ENCODE measurements around the gene RELL2.
"Not testable (repeated sequence)": the region's sequence is repeated elsewhere in the genome, so short reads cannot be mapped to it uniquely, and the experiment has no call there.

The RELL2 gene

DNA sequence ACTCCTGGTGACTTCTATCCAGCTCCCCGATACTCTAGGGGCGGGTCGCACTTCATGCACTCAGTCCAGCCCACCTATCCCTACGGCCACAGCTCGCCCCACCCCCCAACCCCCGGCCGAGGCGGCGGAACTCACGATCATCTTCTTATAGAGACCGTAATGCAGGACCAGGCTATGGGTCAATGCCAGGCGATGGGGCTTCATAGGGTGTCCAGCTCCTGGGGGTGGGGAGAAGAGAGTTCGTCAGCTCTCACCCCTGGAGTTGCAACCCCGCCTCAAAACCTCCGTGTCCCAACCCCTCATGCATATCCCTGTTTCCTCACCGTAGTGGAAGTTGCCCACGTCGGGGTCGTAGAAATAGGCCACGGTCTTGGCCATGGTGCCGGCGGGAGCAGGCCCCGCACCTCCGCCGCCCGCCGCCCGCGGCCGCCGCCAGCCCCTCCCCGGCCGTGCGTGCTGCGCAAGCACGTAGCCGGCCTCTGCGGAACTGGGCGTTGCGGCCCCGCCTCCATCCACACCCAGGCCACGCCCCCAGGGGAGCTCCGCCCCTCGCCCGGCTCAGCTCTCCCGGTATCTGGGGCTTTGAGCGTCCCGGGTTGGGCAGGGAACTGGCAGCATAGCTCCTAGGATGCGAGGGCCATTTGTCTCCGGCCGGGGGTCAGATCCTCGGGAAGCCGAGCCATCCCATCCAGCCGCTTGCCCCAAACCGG is at the start of gene RELL2, which contains the start of gene HDAC3:
RELL2 (plus strand) TSS at position 585 of the 710 bp plus-strand sequence. CDS start 1,229 bp downstream, outside the sequence.
HDAC3 (minus strand) TSS at position 437 of the 710 bp plus-strand sequence; CDS start at position 378, 59 bp downstream.
- DNase-seq = peak; percentile 91 to 99 (median 96)
- intact Hi-C loops (cut with DNase I) = loop anchor here (2.0 kb wide), 1 partner anchor 18 kb away; the partner anchor contains the start of gene DIAPH1

GRCh38 chr5:141590127-141590526 is 46.7 kb upstream of the RELL2 start:
- DNase-seq = no peak
- intact Hi-C loops (cut with DNase I) = no loop called here

GRCh38 chr5:141596867-141597266 is 39.9 kb upstream of the RELL2 start:
- DNase-seq = no peak
- intact Hi-C loops (cut with DNase I) = no loop called here

DNA sequence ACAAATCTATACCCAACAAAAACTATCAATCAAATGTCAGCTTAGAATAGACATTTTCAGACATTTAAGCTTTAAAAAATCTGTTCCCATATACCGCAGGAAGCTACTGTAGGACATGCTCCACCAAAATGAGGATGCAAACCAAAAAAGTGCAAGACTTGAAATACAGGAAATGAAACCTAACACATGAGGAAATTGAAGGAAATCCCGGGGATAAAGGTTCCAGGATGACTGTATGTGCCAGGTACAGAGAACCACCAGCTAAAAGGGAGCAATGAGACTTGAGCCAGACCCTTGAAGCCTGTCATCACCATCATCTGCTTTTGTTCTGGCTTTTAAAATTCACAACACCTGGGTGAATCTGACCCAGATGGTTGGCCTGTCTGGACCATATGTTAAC is 39.4 kb upstream of the RELL2 start:
- intact Hi-C loops (cut with DNase I) = no loop called here

DNA sequence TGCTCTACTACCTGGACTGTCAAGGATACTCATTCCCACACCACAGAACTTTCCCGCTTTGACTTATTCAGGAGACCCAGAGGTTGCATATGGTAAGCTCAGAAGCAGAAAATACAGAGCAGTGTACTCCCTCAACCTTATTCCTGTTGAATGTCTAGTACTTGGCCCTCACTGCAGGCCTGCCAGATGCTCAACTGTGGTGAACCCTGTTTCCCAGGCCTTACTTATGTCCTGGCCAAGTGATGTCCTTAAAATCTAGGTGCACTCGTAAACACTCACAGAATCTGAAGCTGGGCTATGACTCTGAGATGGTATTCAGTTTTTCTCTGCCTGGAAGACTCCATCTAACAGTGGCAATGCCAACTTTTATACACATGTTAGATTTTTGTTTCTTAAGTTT is 39.0 kb upstream of the RELL2 start:
- no peak for DNase-seq
- intact Hi-C loops (cut with DNase I) = no loop called here

More for the DNA sequence above, 39.4 kb upstream of the RELL2 start:
- no peak for DNase-seq

DNA sequence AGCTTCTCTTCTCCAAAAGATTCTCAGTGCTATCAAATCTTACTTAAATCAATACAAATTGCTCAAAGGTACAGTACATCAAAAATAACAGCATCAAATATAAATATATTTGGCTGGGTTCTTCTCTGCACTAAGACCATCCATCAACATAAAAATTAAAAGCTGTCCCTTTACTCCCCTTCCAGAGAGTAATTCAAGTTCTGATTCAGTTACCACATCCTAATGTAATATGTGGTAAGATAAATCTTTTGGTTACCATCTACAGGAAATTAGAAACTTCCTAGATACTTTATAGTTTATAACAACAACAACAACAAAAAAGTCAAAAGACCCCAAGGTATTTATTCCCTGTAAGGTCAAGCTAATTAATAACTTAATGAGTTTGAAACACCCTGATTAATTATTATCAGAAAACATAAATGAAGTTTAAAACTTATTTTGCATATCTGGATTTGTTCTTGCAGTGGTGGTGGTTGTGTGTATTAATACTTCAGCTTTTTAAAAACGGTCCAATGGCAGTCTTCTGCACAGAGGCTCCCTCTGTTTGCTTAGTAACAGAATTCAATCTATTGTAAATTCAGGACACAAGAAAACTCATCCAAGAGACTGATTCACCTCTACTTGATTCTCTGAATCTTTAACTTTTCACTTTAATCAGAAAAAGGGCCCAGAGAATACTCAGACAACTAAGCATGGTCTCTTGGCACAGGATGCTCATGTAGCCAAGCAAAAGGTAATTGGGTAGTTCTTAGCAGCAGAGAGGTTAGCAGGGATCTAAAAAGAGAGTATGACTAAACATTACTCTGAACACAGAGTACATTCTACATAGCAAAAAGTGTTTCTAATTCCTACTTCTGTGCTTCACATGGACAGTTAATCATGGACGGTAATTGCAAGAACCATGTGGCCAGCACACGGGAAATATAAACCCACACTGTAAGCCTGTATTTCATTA is 38.1 kb upstream of the RELL2 start:
- intact Hi-C loops (cut with DNase I) = no loop called here
- no peak for DNase-seq

- no peak for DNase-seq
- intact Hi-C loops (cut with DNase I) = no loop called here
Measured at GRCh38 chr5:141602606-141603005, 34.2 kb upstream of the RELL2 start.

- intact Hi-C loops (cut with DNase I) = no loop called here
- DNase-seq = no peak
Measured at GRCh38 chr5:141603923-141604717, 32.7 kb upstream of the RELL2 start.

GRCh38 chr5:141605523-141606277 is 31.1 kb upstream of the RELL2 start:
- intact Hi-C loops (cut with DNase I) = no loop called here
- DNase-seq = no peak

GRCh38 chr5:141608046-141608445 is 28.8 kb upstream of the RELL2 start:
- no peak for DNase-seq
- intact Hi-C loops (cut with DNase I) = no loop called here

GRCh38 chr5:141608557-141608956 is 28.2 kb upstream of the RELL2 start:
- DNase-seq = no peak
- intact Hi-C loops (cut with DNase I) = no loop called here

- intact Hi-C loops (cut with DNase I) = no loop called here
- no peak for DNase-seq
Measured at GRCh38 chr5:141609044-141609443, 27.8 kb upstream of the RELL2 start.

GRCh38 chr5:141609921-141610320 is 26.9 kb upstream of the RELL2 start:
- intact Hi-C loops (cut with DNase I); DNase-seq: not testable (repeated sequence)

DNA sequence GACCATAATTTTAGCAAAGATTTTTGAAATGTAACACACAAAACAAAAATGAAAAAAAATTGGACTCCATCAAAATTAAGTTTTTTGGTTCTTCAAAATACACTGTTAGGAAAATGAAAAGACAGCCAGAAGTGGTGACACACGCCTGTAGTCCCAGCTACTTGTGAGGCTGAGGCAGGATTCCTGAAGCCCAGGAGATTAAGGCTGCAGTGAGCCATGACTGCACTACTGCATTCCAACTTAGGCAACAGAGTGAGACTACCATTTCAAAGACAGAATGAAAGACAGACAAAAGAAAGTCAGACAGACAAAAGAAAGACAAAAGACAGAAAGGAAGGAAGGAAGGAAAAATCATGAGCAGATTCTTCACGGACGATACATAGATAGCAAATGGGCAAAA is 25.5 kb upstream of the RELL2 start:
- intact Hi-C loops (cut with DNase I) = no loop called here
- no peak for DNase-seq

DNA sequence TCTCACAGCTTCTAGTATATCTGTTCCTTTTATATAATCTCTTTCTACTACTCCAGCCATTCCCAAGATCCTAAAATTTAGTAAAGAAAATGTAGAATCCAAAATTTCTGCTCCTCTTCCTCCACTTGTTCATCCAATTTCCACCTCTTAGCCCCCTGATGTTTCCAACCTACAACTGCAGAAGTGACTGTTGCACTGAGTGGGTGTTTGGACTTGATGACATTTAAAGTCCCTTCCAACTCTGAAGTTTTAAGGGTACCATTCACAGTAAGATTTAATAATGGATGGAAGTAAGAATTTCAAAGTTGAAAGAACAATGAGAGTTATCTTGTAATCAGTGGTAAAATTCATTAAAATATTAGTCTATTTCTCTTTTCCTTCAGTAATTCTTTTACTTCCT is 23.5 kb upstream of the RELL2 start:
- intact Hi-C loops (cut with DNase I) = no loop called here
- no peak for DNase-seq

DNA sequence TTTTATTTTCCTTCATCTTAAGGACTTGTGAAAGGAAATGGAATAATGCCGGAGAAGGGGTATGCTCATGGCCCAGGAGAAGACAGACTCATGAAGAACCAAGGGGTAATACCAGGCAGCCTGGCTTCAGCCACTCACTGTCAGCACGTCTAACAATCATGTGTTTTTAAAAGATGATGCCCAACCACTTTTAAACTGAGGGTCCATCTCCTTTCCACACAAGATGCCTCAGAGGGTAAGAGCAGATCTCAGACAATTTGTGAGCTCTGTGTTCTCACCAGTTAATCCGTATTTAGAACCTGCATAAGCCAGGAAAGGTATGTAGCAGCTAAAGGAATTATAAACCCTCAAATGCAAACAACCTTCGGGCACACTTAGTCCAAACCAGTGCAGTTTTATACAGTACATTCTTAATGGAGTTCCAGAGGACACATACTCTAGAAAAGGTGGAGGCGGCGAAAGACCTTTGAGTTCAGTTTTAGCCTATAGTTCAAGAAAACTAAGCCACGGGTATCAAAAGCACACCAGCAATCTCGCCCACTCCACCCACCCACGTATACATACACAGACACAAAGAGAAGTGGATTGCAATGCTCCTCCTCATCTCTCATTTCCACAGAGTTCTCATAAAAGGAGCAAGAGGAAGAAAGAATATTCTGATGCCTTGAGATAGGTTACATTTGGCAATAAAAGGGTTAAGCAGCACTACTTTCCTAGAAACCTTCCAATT is 20.6 kb upstream of the RELL2 start:
- DNase-seq = no peak

DNA sequence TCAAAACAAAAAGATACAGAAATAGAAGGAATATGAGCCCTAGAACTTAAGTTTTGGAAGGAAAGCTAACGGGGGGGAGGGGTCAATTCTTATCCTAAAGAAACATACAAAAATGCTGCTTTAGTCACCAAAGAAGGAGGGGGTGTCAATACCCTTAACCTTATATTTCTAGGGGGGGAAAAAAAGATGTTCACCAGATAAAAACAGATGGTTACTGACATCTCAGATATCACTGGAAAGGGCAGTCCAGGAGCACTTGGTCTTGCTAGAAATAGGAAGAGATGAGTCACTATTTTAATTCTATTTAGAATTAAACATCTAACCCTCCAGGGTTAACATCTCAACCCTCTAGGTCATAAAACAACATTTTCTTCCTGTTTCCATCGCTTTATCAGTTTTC is 19.7 kb upstream of the RELL2 start:
- intact Hi-C loops (cut with DNase I) = no loop called here
- DNase-seq = no peak

More for the DNA sequence above, 20.6 kb upstream of the RELL2 start:
- intact Hi-C loops (cut with DNase I) = no loop called here

DNA sequence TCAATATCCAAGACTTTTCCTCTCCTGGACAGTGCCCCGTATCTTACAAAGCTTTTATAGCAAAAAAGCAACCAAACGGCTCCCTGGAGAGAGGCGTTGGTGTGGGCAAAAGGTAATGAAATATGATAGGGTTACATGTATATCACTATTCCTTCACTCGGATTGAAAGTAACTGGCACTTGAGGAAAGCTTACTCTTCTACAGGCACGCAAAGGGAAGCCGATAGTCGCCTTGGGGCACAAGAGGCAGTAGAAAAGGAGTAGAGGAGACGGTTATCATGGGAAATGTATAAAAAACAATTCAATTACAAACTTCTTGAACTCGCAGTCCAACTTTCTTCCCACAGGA is 19.1 kb upstream of the RELL2 start:
- DNase-seq = no peak
- intact Hi-C loops (cut with DNase I) = loop anchor here (2.0 kb wide), 1 partner anchor 19 kb away; the partner anchor contains the start of genes HDAC3 and RELL2
